ENCODE data around the gene ITGB5.

GRCh38 chr3:124841517-124841916 is 45.6 kb downstream of the ITGB5 start:
- TF ChIP-seq EZH2 (IDR thresholded peaks at IDR 0.05; ENCODE audit: borderline replicate concordance): no peak
- TF ChIP-seq EZH2phosphoT487 (IDR thresholded peaks at IDR 0.05; ENCODE audit: low read depth, severe bottlenecking, unreplicated experiment): no peak
- TF ChIP-seq CTCF (IDR thresholded peaks at IDR 0.05; ENCODE audit: poor library complexity): no peak

Measured in hepatocyte (in vitro differentiated cells).